H1 (cell line): Measurements from ENCODE around the gene DEUP1. TPM values are rescaled to one million over a fixed set of nuclear protein-coding genes. Genes with fewer than 3 reads are reported as not detected.

ENCODE experiments used
- CTCF ChIA-PET: fragments of 300-600 bp; sonication (Branson Sonifier 250); formaldehyde crosslinking; loops from one replicate; lab custom pipeline; 2021; ENCODE audit not compliant: partially characterized antibody; lab: Charles Lee
- POLR2A ChIA-PET: fragments of 300-600 bp; sonication (Branson Sonifier 250); formaldehyde crosslinking; loops from one replicate; lab custom pipeline; 2021; ENCODE audit warnings: inconsistent platforms; ENCODE audit not compliant: partially characterized antibody; lab: Charles Lee
- DNase-seq, 2 experiments: peaks; one replicate each; pipeline versions ENCODE4 v3.0.0 to v3.0.0-alpha.2; 2010 to 2022; ENCODE audit warnings: low spot score in 2 of 2, low read depth in 1 of 2, mixed read lengths in 1 of 2
- FAIRE-seq: peaks from 2 replicates; lab custom pipeline; 2011; peaks lifted over from hg19 to GRCh38; lab: Jason Lieb, UNC
- H2AFZ ChIP-seq: 2 replicates; pipeline ENCODE4 v1.8.1; 2012; ENCODE audit warnings: low read length, inconsistent platforms
- H2AK5ac ChIP-seq: 2 replicates; pipeline ENCODE4 v1.6.1; 2013; ENCODE audit warnings: low read depth, low read length
- H2BK120ac ChIP-seq: replicated peaks from 2 replicates; pipeline ENCODE3; 2013; ENCODE audit warnings: low read depth, low read length, inconsistent platforms
- H2BK12ac ChIP-seq: 2 replicates; pipeline ENCODE4 v1.6.1; 2013; ENCODE audit warnings: low read depth, low read length
- H2BK15ac ChIP-seq: 2 replicates; pipeline ENCODE4 v1.6.1; 2013; ENCODE audit warnings: low read length
- H2BK20ac ChIP-seq: 2 replicates; pipeline ENCODE4 v1.6.1; 2013; ENCODE audit warnings: low read length
- H2BK5ac ChIP-seq: 2 replicates; pipeline ENCODE4 v1.6.1; 2013; ENCODE audit warnings: low read depth, low read length
- H3K14ac ChIP-seq: 2 replicates; pipeline ENCODE4 v1.6.1; 2013; ENCODE audit warnings: inconsistent platforms; ENCODE audit not compliant: insufficient read length
- H3K18ac ChIP-seq: 2 replicates; pipeline ENCODE4 v1.6.1; 2013; ENCODE audit warnings: low read length; ENCODE audit errors: extremely low read depth
- H3K23ac ChIP-seq: 2 replicates; pipeline ENCODE4 v1.6.1; 2013; ENCODE audit warnings: inconsistent platforms; ENCODE audit not compliant: insufficient read length
- H3K23me2 ChIP-seq: 2 replicates; pipeline ENCODE4 v1.6.1; 2013; ENCODE audit warnings: low read depth, low read length
- H3K27ac ChIP-seq: 2 replicates; pipeline ENCODE4 v1.6.1; 2011; ENCODE audit warnings: low read depth, low read length, inconsistent platforms
- H3K27me3 ChIP-seq, 4 experiments: replicated peaks in 1 of 4; 1 replicate in 1 of 4; 2 replicates in 3 of 4; pipeline versions ENCODE4 v1.6.1 to v1.8.1; 2011 to 2013; ENCODE audit warnings: low read length in 3 of 4, mild to moderate bottlenecking in 3 of 4, inconsistent platforms in 2 of 4, mixed read lengths in 2 of 4, moderate library complexity in 1 of 4; ENCODE audit not compliant: control insufficient read depth in 3 of 4, insufficient read depth in 3 of 4; ENCODE audit errors: extremely low read depth in 1 of 4
- H3K36me3 ChIP-seq, 4 experiments: 2 replicates each; pipeline versions ENCODE4 v1.6.1 to v1.8.1; 2011 to 2013; ENCODE audit warnings: mild to moderate bottlenecking in 4 of 4, low read length in 3 of 4, moderate library complexity in 2 of 4, control low read depth in 1 of 4, inconsistent platforms in 1 of 4; ENCODE audit not compliant: insufficient read depth in 4 of 4, control insufficient read depth in 2 of 4
- H3K4ac ChIP-seq: replicated peaks from 2 replicates; pipeline ENCODE3; 2013; ENCODE audit warnings: low read length, low read depth, mixed read lengths, inconsistent platforms; ENCODE audit not compliant: insufficient read length
- H3K4me1 ChIP-seq, 4 experiments: replicated peaks in 1 of 4; 1 replicate in 1 of 4; 2 replicates in 3 of 4; pipeline versions ENCODE4 v1.6.1 to v1.8.1; 2011 to 2013; ENCODE audit warnings: low read length in 3 of 4, inconsistent platforms in 2 of 4, mixed read lengths in 1 of 4; ENCODE audit not compliant: insufficient read depth in 4 of 4, control insufficient read depth in 3 of 4
- H3K4me2 ChIP-seq, 2 experiments: 2 replicates each; pipeline versions ENCODE4 v1.6.1 to v1.8.1; 2011 to 2013; ENCODE audit warnings: low read depth in 2 of 2, low read length in 2 of 2, control low read depth in 1 of 2, inconsistent platforms in 1 of 2, mild to moderate bottlenecking in 1 of 2; ENCODE audit not compliant: insufficient read depth in 1 of 2
- H3K4me3 ChIP-seq, 4 experiments: fragments of 200-600, 300-600 bp in 1 of 4; sonication (generic), shearing (Covaris generic), sonication (Bioruptor Twin) in 1 of 4; 2 replicates each; pipeline versions ENCODE4 v1.5.1 to v1.8.1; 2011 to 2016; ENCODE audit warnings: low read length in 4 of 4, low read depth in 3 of 4, control low read depth in 2 of 4, inconsistent platforms in 2 of 4, mild to moderate bottlenecking in 2 of 4, mixed read lengths in 1 of 4, moderate library complexity in 1 of 4; ENCODE audit not compliant: insufficient read depth in 2 of 4; ENCODE audit errors: extremely low read depth in 1 of 4
- H3K56ac ChIP-seq: replicated peaks from 2 replicates; pipeline ENCODE3; 2013; ENCODE audit warnings: low read depth, mild to moderate bottlenecking, mixed read lengths, low read length, inconsistent platforms; ENCODE audit not compliant: insufficient read length
- H3K79me1 ChIP-seq: 2 replicates; pipeline ENCODE4 v1.6.1; 2013; ENCODE audit warnings: low read depth, low read length, control low read depth
- H3K79me2 ChIP-seq, 2 experiments: 2 replicates each; pipeline versions ENCODE4 v1.6.1 to v1.8.1; 2012 to 2013; ENCODE audit warnings: low read length in 2 of 2, mild to moderate bottlenecking in 2 of 2, inconsistent platforms in 1 of 2; ENCODE audit not compliant: insufficient read depth in 2 of 2, control insufficient read depth in 1 of 2
- H3K9ac ChIP-seq, 4 experiments: replicated peaks in 1 of 4; 1 replicate in 1 of 4; 2 replicates in 3 of 4; pipeline versions ENCODE4 v1.6.1 to v1.8.1; 2011 to 2013; ENCODE audit warnings: low read depth in 3 of 4, low read length in 3 of 4, control low read depth in 2 of 4, mild to moderate bottlenecking in 2 of 4, moderate library complexity in 2 of 4, inconsistent platforms in 1 of 4; ENCODE audit errors: extremely low read depth in 1 of 4
- H3K9me3 ChIP-seq, 2 experiments: 2 replicates each; pipeline versions ENCODE4 v1.6.1 to v1.8.1; 2012 to 2013; ENCODE audit warnings: mild to moderate bottlenecking in 2 of 2, moderate library complexity in 2 of 2, control low read depth in 1 of 2, inconsistent platforms in 1 of 2, low read depth in 1 of 2, low read length in 1 of 2, mixed read lengths in 1 of 2; ENCODE audit not compliant: insufficient read depth in 2 of 2
- H4K20me1 ChIP-seq, 2 experiments: replicated peaks in 1 of 2; 2 replicates each; pipeline versions ENCODE3 to v1.8.1; 2011 to 2013; ENCODE audit warnings: inconsistent platforms in 2 of 2, low read length in 2 of 2, mild to moderate bottlenecking in 1 of 2; ENCODE audit not compliant: insufficient read depth in 2 of 2, control insufficient read depth in 1 of 2
- H4K5ac ChIP-seq: 2 replicates; pipeline ENCODE4 v1.6.1; 2013; ENCODE audit warnings: low read length, low read depth, mixed read lengths, inconsistent platforms; ENCODE audit not compliant: insufficient read length
- H4K8ac ChIP-seq: 2 replicates; pipeline ENCODE4 v1.8.0; 2013; ENCODE audit warnings: mild to moderate bottlenecking, moderate library complexity, low read length, inconsistent platforms; ENCODE audit not compliant: insufficient read depth; ENCODE audit errors: extremely low read depth
- H4K91ac ChIP-seq: replicated peaks from 2 replicates; pipeline ENCODE3; 2013; ENCODE audit warnings: low read length, mixed read lengths, inconsistent platforms; ENCODE audit not compliant: insufficient read length
- E2F6 ChIP-seq: IDR thresholded peaks from 2 replicates; pipeline ENCODE4 v1.6.1; 2012; ENCODE audit warnings: inconsistent platforms
- GABPA ChIP-seq: IDR thresholded peaks from 2 replicates; pipeline ENCODE4 v1.6.1; 2011; ENCODE audit warnings: mild to moderate bottlenecking, low read length, moderate library complexity, borderline replicate concordance; ENCODE audit not compliant: insufficient read depth
- KDM5A ChIP-seq: fragments of 200-600 bp; IDR thresholded peaks from 2 replicates; pipeline ENCODE4 v1.7.1; 2012; ENCODE audit warnings: mild to moderate bottlenecking, low read length, inconsistent platforms, mixed read lengths
- POLR2AphosphoS5 ChIP-seq: IDR thresholded peaks from 2 replicates; pipeline ENCODE4 v1.6.1; 2011; ENCODE audit warnings: low read depth, low read length
- SP4 ChIP-seq: IDR thresholded peaks from 2 replicates; pipeline ENCODE4 v1.6.1; 2012; ENCODE audit warnings: low read length, inconsistent platforms
- TAF1 ChIP-seq: IDR thresholded peaks from 2 replicates; pipeline ENCODE4 v1.6.1; 2011; ENCODE audit warnings: mild to moderate bottlenecking, low read depth, low read length
- YY1 ChIP-seq: IDR thresholded peaks from 2 replicates; pipeline ENCODE4 v1.6.1; 2011; ENCODE audit warnings: low read depth, mild to moderate bottlenecking, low read length
- ZNF274 ChIP-seq: IDR thresholded peaks from 2 replicates; pipeline ENCODE4 v1.7.0; 2012; ENCODE audit warnings: low read length, borderline replicate concordance; ENCODE audit errors: extremely low read depth
- WGBS, 2 experiments: shearing (Covaris generic) in 1 of 2; methylation state at CpG; one replicate each; pipeline versions ENCODE4 v1.1.6 to v1.1.7; 2013 to 2015; ENCODE audit warnings: low lambda C conversion rate in 2 of 2, mixed read lengths in 2 of 2, inconsistent platforms in 1 of 2, low coverage in 1 of 2, missing lambda C conversion rate in 1 of 2; ENCODE audit not compliant: insufficient replicate concordance in 2 of 2, insufficient coverage in 1 of 2, insufficient read length in 1 of 2; ENCODE audit errors: extremely low coverage in 1 of 2, missing lambda C conversion rate in 1 of 2; 5-methylcytosine and 5-hydroxymethylcytosine counted together
- polyA plus RNA-seq, 7 experiments: library from polyadenylated mRNA; depleted of rRNA in 3 of 7; stranded (reverse) in 5 of 7; unstranded in 2 of 7; fragments of >200 nt in 5 of 7; fragments of 200-250 nt in 2 of 7; gene quantifications; 1 replicate in 5 of 7; 2 replicates in 1 of 7; 4 replicates in 1 of 7; pipeline versions ENCODE4 v1.2.1 to v1.2.3, GENCODE V29; 2011 to 2013; ENCODE audit warnings: missing spikeins in 2 of 7, mixed read lengths in 2 of 7
- total RNA-seq: library from RNA; stranded (reverse); fragmentation: NEBNext Ultra II Directional; extraction: Animal tissue kit (Norgen Biotek cat#: 25700); gene quantifications from 2 replicates; pipeline ENCODE4 v1.2.1, GENCODE V29; 2021

DEUP1 gene
- total and polyA plus RNA-seq, 2 of the 8 experiments (the other 6 are each of a cell fraction or from before 2014, with no cell fraction given) = 0.45 TPM; not detected in 1

GRCh38 chr11:93291110-93291509 is 39.4 kb upstream of the DEUP1 start:
- TF ChIP-seq KDM5A = no peak
- TF ChIP-seq E2F6 = no peak
- TF ChIP-seq POLR2AphosphoS5 = no peak
- no peak for TF ChIP-seq YY1
- no peak for TF ChIP-seq TAF1
- no peak for TF ChIP-seq GABPA
- no peak for TF ChIP-seq ZNF274
- TF ChIP-seq SP4 = no peak
- Histone ChIP-seq H4K5ac (no peak overlapping the region), H3K56ac (no peak overlapping the region), H3K4me3 (no peak overlapping the region), H3K14ac (no peak overlapping the region), H3K18ac (no peak overlapping the region), H2AK5ac (no peak overlapping the region), H3K9me3 (no peaks in the 10 kb centered on the region), H3K23me2 (no peaks in the 10 kb centered on the region), H2BK20ac (no peak overlapping the region), H3K23ac (no peak overlapping the region), H2AFZ (no peak overlapping the region), H4K20me1 (no peaks in the 10 kb centered on the region), H4K8ac (no peak overlapping the region), H3K4ac (no peak overlapping the region), H2BK120ac (no peak overlapping the region), H2BK15ac (no peak overlapping the region), H4K91ac (no peak overlapping the region), H2BK12ac (no peak overlapping the region), H2BK5ac (no peak overlapping the region), H3K4me1 (no peaks in the 10 kb centered on the region; a peak in 1 of 7 replicates), H3K36me3 (no peaks in the 10 kb centered on the region; a peak in 1 of 8 replicates), H3K79me1 (no peaks in the 10 kb centered on the region), H3K27me3 (no peaks in the 10 kb centered on the region), H3K4me2 (no peak overlapping the region), H3K79me2 (no peaks in the 10 kb centered on the region), H3K9ac (no peak overlapping the region), H3K27ac (no peak overlapping the region)
- POLR2A ChIA-PET = no interaction called here
- WGBS, 2 experiments = 75% methylated on average over 1 of the region's 1 CpG; no CpG with 5 or more reads in 1 of the 2 experiments
- no peak for FAIRE-seq
- DNase-seq = no peak
- CTCF ChIA-PET = no interaction called here
